Measurements from ENCODE around the gene ART1. TPM values are rescaled to one million over a fixed set of nuclear protein-coding genes. Genes with fewer than 3 reads are reported as not detected.

The ART1 gene
- total and polyA plus RNA-seq, 9 donors = 0.15 TPM; not detected in 8

GRCh38 chr11:3674189-3674588 is 29.3 kb downstream of the ART1 start:
- no peaks in the 10 kb centered on the region for H3K27me3 ChIP-seq
- intact Hi-C loops (cut with DNase I) = no loop called here
- no peak overlapping the region for H3K4me3 ChIP-seq
- no peak for DNase-seq
- H3K9me3 ChIP-seq = no peaks in the 10 kb centered on the region
- 98 to 100% (median 100%) methylated on average over 1 of the region's 1 CpG for WGBS, 3 donors
- TF ChIP-seq POLR2A (IDR thresholded peaks at IDR 0.05) = no peak
- no peak for TF ChIP-seq CTCF (IDR thresholded peaks at IDR 0.05)
- TF ChIP-seq EP300 (IDR thresholded peaks at IDR 0.05) = no peak
- no peaks in the 10 kb centered on the region for H3K36me3 ChIP-seq
- no peaks in the 10 kb centered on the region for H3K4me1 ChIP-seq (ENCODE audit: insufficient read depth)
- no peak overlapping the region for H3K27ac ChIP-seq

DNA sequence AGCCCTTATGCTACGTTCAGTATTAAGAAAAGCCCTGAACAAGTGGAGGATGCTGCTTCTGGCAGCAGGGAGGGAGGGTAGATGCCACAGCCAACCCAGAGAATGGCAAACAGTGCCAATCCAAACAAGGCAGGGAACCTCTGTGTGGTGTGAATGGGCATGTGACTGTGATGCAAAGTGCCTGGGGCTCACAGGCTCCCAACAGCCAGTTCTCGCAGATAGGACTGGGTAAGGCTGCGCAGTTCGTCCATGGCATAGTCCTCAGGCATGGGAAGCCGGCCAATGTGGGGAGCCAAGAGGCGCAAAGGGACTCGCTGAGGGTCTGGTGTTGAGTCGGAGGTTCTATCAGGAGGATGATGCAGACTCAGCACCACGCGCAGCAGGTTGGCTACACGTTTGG is 31.0 kb downstream of the ART1 start:
- Histone ChIP-seq H3K4me3 (no peak overlapping the region), H3K4me1 (ENCODE audit: insufficient read depth) (no peaks in the 10 kb centered on the region), H3K27ac (no peak overlapping the region), H3K36me3 (no peaks in the 10 kb centered on the region), H3K9me3 (no peaks in the 10 kb centered on the region), H3K27me3 (no peaks in the 10 kb centered on the region)
- no peak for DNase-seq
- intact Hi-C loops (cut with DNase I) = no loop called here
- WGBS, 3 donors = 95 to 97% (median 96%) methylated on average over 11 of the region's 11 CpGs
- TF ChIP-seq POLR2A (IDR thresholded peaks at IDR 0.05) (no peak), EP300 (IDR thresholded peaks at IDR 0.05) (no peak), CTCF (IDR thresholded peaks at IDR 0.05) (no peak)

GRCh38 chr11:3679077-3679476 is 34.1 kb downstream of the ART1 start:
- 95% methylated on average over 3 of the region's 3 CpGs for WGBS, 3 donors
- Histone ChIP-seq H3K9me3 (no peaks in the 10 kb centered on the region), H3K27me3 (no peaks in the 10 kb centered on the region), H3K36me3 (no peaks in the 10 kb centered on the region), H3K4me1 (ENCODE audit: insufficient read depth) (no peaks in the 10 kb centered on the region), H3K4me3 (no peak overlapping the region), H3K27ac (no peak overlapping the region)
- intact Hi-C loops (cut with DNase I) = no loop called here
- no peak for DNase-seq
- TF ChIP-seq EP300 (IDR thresholded peaks at IDR 0.05) (no peak), POLR2A (IDR thresholded peaks at IDR 0.05) (no peak), CTCF (IDR thresholded peaks at IDR 0.05) (no peak)

DNA sequence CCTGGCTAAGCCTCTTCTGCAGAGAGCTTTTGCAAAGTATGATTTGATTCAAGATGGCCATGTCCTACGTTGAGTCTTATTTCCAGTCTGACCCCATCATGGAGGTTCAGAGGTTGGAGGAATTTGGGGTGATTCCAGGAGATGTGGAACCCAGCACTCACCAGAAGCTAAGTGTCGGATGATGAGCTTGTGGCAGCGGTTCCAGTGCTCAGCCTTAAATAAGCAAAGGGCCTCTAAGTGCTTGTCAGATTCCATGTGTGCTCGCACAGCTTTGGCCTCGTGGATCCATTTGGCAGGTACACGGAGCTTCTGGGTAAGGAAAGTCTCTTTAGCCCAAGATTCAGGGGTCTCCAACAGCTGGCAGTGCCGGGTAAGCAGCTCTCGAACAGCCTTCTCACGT is 38.1 kb downstream of the ART1 start:
- Histone ChIP-seq H3K9me3 (no peaks in the 10 kb centered on the region), H3K4me3 (no peak overlapping the region), H3K27me3 (no peaks in the 10 kb centered on the region), H3K4me1 (ENCODE audit: insufficient read depth) (peaks cover 4% of the 10 kb centered on the region), H3K36me3 (no peaks in the 10 kb centered on the region), H3K27ac (no peak overlapping the region)
- TF ChIP-seq EP300 (IDR thresholded peaks at IDR 0.05) (no peak), CTCF (IDR thresholded peaks at IDR 0.05) (no peak), POLR2A (IDR thresholded peaks at IDR 0.05) (no peak)
- intact Hi-C loops (cut with DNase I) = no loop called here
- 95 to 96% (median 96%) methylated on average over 9 of the region's 9 CpGs for WGBS, 3 donors
- DNase-seq = no peak

Data from ovary (tissue), 9 donors.